SU-DHL-6 (cell line): Measurements from ENCODE around the gene KRTAP10-5.

Experiments
- H2AFZ ChIP-seq: fragments of 200-600 bp; sonication (generic); 2 replicates; pipeline ENCODE4 v1.6.1; 2014; ENCODE audit warnings: low read depth, mild to moderate bottlenecking, moderate library complexity, mixed read lengths, antibody characterized with exemption, low read length; ENCODE audit not compliant: severe bottlenecking
- H3F3A ChIP-seq: fragments of 200-600 bp; shearing (Covaris generic); 2 replicates; pipeline ENCODE4 v1.6.0; 2016; ENCODE audit warnings: antibody characterized with exemption, mild to moderate bottlenecking; ENCODE audit not compliant: insufficient read depth
- H3K27ac ChIP-seq: fragments of 200-600 bp; sonication (generic); 2 replicates; pipeline ENCODE4 v1.5.1; 2016; ENCODE audit warnings: low read depth, mild to moderate bottlenecking, low read length, moderate library complexity, mixed read lengths
- H3K27me3 ChIP-seq: fragments of 200-600 bp; sonication (generic), shearing (Covaris generic); 2 replicates; pipeline ENCODE4 v1.6.0; 2014; ENCODE audit warnings: mild to moderate bottlenecking, low read length
- H3K36me3 ChIP-seq: fragments of 200-600 bp; sonication (generic); 2 replicates; pipeline ENCODE4 v1.6.1; 2014; ENCODE audit warnings: mild to moderate bottlenecking, low read length, mixed read lengths
- H3K4me2 ChIP-seq: fragments of 300-600, 200-600 bp; shearing (Covaris generic), sonication (generic); 2 replicates; pipeline ENCODE4 v1.6.0; 2014; ENCODE audit warnings: low read length, low read depth, mild to moderate bottlenecking; ENCODE audit not compliant: poor library complexity, severe bottlenecking
- H3K4me3 ChIP-seq: fragments of 200-600 bp; sonication (generic); 2 replicates; pipeline ENCODE4 v1.5.1; 2014; ENCODE audit warnings: antibody characterized with exemption, low read length, mild to moderate bottlenecking, mixed read lengths; ENCODE audit not compliant: insufficient read depth, poor library complexity, severe bottlenecking
- H3K79me2 ChIP-seq: fragments of 200-600 bp; sonication (generic); 2 replicates; pipeline ENCODE4 v1.6.1; 2014; ENCODE audit warnings: mild to moderate bottlenecking, low read length, moderate library complexity; ENCODE audit not compliant: insufficient read depth
- H3K9ac ChIP-seq: fragments of 200-600 bp; sonication (generic); 2 replicates; pipeline ENCODE4 v1.7.0; 2014; ENCODE audit warnings: mild to moderate bottlenecking, low read length
- H3K9me2 ChIP-seq: fragments of 200-600 bp; sonication (generic); replicated peaks from 2 replicates; pipeline ENCODE4 v1.6.1; 2014; ENCODE audit warnings: low read length; ENCODE audit not compliant: insufficient read depth
- H3K9me3 ChIP-seq: fragments of 200-600 bp; sonication (generic); 2 replicates; pipeline ENCODE4 v1.6.1; 2014; ENCODE audit warnings: low read length, mixed read lengths; ENCODE audit not compliant: insufficient read depth
- H4K20me1 ChIP-seq: fragments of 200-600 bp; sonication (generic); 2 replicates; pipeline ENCODE4 v1.6.1; 2014; ENCODE audit warnings: low read depth, mild to moderate bottlenecking, antibody characterized with exemption, low read length, moderate library complexity, mixed read lengths
- EZH2phosphoT487 ChIP-seq: fragments of 200-600 bp; sonication (generic), shearing (Covaris generic); conservative IDR thresholded peaks from 2 replicates; pipeline ENCODE4 v1.6.1; 2018; ENCODE audit warnings: mild to moderate bottlenecking, antibody characterized with exemption, low read length, moderate library complexity, mixed read lengths
- TF ChIP-seq, protein P1 (sequence below): fragments of 200-600 bp; sonication (generic); IDR thresholded peaks from one replicate; pipeline ENCODE4 v1.5.1; 2017; ENCODE audit warnings: antibody characterized with exemption, mild to moderate bottlenecking, low read length, moderate library complexity; ENCODE audit not compliant: insufficient read depth, poor library complexity, severe bottlenecking

KRTAP10-5 gene

DNA sequence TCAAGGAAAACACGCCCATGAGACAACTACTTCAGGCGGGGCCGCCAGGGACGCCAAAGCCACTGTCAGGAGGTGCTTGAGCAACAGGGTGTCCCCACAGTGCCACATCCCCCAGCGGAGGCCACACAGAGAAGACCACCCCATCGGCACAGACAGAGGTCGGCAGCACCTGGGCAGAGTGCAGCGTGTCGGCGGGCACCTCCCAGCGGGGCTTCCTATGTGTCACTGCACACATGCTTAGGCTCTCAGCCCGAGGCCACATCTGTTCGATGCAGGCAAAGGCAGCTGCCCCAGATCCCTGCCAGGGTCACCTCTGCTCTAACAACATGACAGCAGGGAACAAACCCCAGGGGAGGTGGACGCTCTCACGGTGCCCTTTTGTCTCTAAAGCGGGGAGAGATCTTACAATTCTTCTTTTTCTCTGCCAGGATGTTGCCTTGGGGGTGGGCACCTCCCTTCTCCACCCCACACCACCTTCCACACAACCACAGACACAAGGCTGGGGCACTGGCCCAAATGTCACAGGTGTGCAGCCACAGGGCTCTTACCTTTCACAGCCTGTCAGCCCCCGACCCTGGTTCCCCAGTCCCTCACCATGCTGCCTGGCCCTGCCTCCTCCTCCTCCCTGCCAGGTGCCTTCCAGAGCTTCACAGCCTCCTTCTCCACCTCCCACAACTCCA, 35.6 kb upstream of the KRTAP10-5 start:
- Histone ChIP-seq H3K4me3 (no peak overlapping the region), H3K9ac (no peak overlapping the region), H3K4me2 (no peak overlapping the region), H2AFZ (no peak overlapping the region), H3K9me2 (no peaks in the 10 kb centered on the region), H3K36me3 (no peaks in the 10 kb centered on the region), H3F3A (no peaks in the 10 kb centered on the region), H4K20me1 (no peaks in the 10 kb centered on the region), H3K27me3 (no peaks in the 10 kb centered on the region), H3K79me2 (no peaks in the 10 kb centered on the region), H3K27ac (no peak overlapping the region), H3K9me3 (no peaks in the 10 kb centered on the region; the same call in 1 of the 2 replicates)
- TF ChIP-seq EZH2phosphoT487, result no peak
- TF ChIP-seq, protein P1, sequence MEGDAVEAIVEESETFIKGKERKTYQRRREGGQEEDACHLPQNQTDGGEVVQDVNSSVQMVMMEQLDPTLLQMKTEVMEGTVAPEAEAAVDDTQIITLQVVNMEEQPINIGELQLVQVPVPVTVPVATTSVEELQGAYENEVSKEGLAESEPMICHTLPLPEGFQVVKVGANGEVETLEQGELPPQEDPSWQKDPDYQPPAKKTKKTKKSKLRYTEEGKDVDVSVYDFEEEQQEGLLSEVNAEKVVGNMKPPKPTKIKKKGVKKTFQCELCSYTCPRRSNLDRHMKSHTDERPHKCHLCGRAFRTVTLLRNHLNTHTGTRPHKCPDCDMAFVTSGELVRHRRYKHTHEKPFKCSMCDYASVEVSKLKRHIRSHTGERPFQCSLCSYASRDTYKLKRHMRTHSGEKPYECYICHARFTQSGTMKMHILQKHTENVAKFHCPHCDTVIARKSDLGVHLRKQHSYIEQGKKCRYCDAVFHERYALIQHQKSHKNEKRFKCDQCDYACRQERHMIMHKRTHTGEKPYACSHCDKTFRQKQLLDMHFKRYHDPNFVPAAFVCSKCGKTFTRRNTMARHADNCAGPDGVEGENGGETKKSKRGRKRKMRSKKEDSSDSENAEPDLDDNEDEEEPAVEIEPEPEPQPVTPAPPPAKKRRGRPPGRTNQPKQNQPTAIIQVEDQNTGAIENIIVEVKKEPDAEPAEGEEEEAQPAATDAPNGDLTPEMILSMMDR, result no peak

DNA sequence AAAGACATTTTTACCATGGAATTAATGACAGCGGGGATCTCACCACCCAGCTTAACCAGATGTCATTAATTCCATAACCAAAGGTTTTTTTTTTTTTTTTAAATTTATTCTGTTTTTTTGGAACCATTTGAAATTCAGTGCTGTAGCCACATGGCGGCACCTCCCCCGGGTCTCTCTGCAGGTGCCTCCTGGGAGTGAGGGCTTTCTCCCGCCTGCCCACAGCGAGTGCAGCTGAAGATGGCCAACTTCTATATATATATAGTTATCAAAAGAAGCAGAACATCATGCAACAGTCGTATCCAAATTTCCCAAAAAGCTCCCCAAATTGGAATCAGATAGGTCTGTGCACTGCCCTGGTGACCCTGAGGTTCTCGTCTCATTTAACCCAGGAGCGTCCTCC, 35.1 kb upstream of the KRTAP10-5 start:
- no peaks in the 10 kb centered on the region for H4K20me1 ChIP-seq
- H3K36me3 ChIP-seq, result no peaks in the 10 kb centered on the region
- no peaks in the 10 kb centered on the region for H3K9me2 ChIP-seq
- no peak overlapping the region for H3K27ac ChIP-seq
- TF ChIP-seq, protein P1, result no peak
- TF ChIP-seq EZH2phosphoT487, result no peak
- no peak overlapping the region for H3K4me3 ChIP-seq
- H3K27me3 ChIP-seq, result no peaks in the 10 kb centered on the region
- H3F3A ChIP-seq, result no peaks in the 10 kb centered on the region
- H3K4me2 ChIP-seq, result no peak overlapping the region
- H3K79me2 ChIP-seq, result no peaks in the 10 kb centered on the region
- no peaks in the 10 kb centered on the region; the same call in 1 of the 2 replicates for H3K9me3 ChIP-seq
- H3K9ac ChIP-seq, result no peak overlapping the region
- H2AFZ ChIP-seq, result no peak overlapping the region

DNA sequence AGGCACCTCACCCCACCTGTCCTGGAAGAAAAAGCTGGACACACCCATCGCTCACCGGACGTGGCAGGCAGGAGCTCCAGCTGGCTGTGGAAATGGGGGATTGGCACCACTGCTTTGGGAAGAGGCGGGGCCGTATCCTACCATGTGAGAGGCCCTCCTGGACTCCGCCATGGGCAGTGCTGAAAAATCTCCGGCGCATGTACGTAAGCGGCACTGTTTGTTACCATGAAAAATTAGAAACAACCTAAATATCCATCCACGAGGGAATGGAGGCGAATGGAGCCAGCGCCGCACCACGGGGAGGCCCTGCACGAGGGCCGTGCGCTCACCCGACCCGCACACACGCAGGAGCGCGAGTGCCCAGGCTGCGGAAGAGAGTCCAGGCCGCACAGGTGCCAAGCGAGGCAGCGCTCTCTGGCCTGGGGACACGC, 34.6 kb upstream of the KRTAP10-5 start:
- no peak for TF ChIP-seq EZH2phosphoT487
- TF ChIP-seq, protein P1, result no peak
- Histone ChIP-seq H3K4me3 (no peak overlapping the region), H3F3A (no peaks in the 10 kb centered on the region), H2AFZ (no peak overlapping the region), H3K4me2 (no peak overlapping the region), H3K27ac (no peak overlapping the region), H3K9ac (no peak overlapping the region), H3K27me3 (no peaks in the 10 kb centered on the region), H3K9me2 (no peaks in the 10 kb centered on the region), H4K20me1 (no peaks in the 10 kb centered on the region), H3K36me3 (no peaks in the 10 kb centered on the region), H3K79me2 (no peaks in the 10 kb centered on the region), H3K9me3 (no peaks in the 10 kb centered on the region; the same call in 1 of the 2 replicates)
